DMS53 treated with DMSO at 0.1 percent for 48 hours (cell line): ENCODE results near the gene KIFC3.
"Not testable (repeated sequence)": the region's sequence is repeated elsewhere in the genome, so short reads cannot be mapped to it uniquely, and the experiment has no call there.

Experiments
- DNase-seq: peaks from one replicate; lab custom pipeline; 2025; ENCODE audit not compliant: unreplicated experiment; lab: John Stamatoyannopoulos, UW

The KIFC3 gene

DNA sequence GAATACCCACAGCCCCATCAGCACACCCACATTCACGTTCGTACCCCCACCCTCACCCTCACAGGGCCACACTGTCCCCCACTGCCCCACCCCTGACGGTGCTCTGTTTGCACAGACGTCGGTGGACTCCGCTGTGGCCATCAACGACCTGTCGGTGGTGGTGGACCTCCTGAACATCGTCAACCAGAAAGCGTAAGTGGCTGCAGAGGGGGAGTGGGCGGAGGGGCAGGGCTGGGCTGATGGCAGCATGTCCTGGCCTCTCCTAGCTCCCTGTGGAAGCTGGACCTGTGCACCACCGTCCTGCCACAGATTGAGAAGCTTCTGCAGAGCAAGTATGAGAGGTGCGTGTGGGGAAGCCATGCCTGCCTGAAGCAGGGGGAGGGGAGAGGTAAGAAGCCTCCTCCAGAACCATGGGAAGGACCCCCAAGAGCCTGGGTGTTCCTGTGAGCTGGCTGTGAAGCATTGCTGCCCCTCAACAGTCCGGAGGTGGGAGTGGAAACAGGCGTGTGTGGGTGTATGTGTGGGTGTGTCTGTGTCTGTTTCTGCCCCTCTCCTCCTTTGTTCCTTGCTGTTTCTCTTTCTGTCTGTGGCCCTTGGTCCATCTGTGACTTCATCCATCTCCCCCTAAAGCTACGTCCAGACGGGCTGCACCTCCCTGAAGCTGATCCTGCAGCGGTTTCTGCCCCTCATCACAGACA is 46.4 kb downstream of the KIFC3 start:
- no peak for DNase-seq

DNA sequence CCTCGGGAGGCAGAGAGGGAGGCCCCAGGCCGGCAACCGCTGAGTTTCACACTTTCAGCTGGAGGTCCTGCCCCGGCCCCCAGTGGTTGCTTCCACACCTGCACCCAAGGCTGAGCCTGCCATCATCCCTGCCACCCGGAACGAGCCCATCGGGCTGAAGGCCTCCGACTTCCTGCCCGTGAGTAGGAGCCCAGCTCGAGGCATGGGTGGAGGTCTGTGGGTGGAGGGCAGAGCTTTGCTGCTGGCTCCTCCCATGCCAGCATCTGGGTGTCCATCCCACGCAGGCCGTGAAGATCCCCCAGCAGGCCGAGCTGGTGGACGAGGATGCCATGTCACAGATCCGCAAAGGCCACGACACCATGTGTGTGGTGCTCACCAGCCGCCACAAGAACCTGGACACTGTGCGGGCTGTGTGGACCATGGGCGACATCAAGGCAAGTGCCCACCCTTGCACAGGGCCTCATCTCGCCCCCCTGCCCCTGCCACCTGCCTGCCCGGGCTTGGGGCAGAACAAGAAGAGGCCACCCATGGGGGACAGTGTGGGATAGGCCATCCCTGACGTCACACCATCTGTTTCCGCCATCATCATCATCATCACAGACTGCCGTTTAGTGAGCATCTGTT is 47.1 kb downstream of the KIFC3 start:
- DNase-seq: no peak

GRCh38 chr16:57754354-57755060 is 47.8 kb downstream of the KIFC3 start:
- no peak for DNase-seq

DNA sequence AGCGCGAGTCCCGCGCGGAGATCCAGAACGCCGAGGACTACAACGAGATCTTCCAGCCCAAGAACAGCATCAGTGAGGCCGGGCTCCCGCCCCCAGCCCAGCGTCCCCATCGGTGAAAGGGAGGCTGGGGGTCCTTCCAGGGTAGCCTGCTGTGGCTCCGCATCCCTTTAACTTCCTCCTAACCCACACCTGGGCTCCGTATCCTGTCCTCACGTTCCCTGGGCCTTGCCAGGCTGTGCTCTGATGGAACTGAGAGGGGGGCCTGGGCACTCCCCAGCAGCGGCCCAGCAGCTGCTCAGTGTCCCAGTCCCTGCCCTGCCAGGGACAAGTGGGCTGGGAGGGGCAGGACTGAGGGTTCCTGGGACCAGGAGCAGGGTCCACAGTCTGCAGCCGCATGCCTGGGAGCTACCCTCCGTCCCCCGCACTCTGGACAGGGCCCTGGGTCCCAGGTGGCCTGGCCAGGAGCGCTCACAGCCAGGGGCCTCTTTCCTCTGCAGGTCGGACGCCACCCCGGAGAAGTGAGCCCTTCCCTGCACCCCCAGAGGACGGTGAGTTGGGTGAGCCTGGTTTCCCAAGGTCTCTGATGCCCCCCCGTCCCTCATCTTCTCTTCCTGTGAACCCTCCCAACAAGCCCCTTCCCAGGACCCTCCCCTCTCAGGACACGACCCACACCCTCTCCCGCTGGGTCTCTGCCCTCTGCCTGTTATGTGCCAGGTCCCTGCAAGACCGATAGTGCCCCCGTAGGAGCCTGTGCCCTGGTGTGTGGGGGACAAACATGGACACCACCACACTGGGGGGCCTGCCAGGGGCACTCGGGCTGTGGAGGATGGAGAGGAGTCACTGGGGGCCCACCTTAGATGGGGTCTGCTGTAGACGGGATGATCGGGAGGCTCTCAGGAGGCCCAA is 48.6 kb downstream of the KIFC3 start:
- no peak for DNase-seq

DNA sequence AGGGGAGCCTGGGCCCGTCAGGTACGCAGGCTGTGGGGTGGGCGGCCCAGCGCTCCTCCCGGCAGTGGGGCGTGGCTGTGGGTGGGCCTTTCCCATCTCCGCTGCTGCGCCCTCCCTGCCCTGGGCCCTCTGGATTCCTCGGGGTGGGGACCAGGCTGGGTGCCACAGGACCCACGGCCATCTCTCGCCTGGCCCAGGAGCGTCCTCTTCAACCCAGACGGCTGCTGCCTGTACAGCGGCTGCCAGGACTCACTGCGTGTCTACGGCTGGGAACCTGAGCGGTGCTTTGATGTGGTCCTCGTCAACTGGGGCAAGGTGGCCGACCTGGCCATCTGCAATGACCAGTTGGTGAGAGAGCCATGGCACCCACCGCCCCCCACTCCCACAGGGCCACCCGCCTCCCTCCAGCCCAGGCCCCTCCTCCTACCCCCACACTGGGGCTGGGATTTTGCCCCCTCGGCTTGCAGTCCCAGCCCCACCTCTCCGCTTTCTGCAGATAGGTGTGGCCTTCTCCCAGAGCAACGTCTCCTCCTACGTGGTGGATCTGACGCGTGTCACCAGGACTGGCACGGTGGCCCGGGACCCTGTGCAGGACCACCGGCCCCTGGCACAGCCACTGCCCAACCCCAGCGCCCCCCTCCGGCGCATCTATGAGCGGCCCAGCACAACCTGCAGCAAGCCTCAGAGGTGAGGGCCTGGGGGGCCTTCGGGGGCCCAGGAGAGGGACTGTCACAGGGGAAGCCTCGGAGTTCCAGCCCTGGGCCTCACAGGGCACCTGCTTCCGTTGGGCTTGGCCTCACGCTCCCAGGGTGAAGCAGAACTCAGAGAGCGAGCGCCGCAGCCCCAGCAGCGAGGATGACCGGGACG is 49.5 kb downstream of the KIFC3 start:
- DNase-seq: no peak

DNA sequence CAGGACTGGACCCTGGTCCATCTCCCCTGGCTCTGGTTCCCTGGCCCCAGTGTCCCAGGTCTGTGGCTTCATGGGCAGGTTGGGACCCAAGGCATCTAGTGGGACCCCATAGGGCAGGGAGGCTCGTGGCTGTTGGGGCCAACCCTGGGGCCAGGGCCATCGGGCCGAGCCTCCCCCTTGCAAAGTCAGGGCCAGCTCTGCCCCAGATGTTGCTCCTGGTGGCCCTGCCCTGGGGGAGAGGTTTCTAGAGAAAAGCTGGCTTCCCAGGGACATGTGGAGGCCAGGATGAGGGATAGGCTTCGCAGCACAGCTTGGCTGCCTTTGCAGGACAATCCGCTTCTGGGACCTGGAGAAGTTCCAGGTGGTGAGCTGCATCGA is 50.1 kb downstream of the KIFC3 start:
- DNase-seq: no peak

DNA sequence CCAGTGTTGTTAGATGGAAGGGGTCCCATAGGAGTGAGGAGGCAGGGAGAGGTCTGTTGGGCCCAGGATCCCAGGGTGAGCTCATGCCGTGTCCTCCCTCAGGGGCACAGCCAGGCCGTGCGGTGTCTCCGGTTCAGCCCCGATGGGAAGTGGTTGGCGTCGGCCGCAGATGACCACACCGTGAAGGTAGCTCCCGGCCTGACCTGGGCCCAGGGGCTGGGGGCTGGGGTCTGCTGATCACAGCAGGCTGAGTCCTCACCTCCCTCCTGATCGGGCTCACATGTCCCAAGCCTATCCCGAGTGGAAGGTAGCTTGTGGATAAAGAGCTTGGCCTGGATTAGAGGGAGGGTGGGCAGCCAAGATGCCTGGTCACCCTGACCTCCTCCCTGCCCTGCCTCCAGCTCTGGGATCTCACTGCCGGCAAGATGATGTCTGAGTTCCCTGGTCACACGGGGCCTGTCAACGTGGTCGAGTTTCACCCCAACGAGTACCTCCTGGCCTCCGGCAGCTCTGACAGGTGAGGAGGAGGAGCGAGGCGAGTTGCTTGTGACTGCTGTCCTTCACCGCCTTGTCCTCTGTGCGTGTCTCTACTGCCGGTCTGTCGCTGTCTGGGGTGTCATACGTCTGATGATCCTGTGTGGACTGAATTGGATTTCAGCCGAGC is 50.6 kb downstream of the KIFC3 start:
- DNase-seq: no peak

- no peak for DNase-seq
Measured at GRCh38 chr16:57750796-57751538, 51.3 kb downstream of the KIFC3 start.

- DNase-seq: no peak
Measured at GRCh38 chr16:57749856-57750452, 52.3 kb downstream of the KIFC3 start.

- DNase-seq: no peak
Measured at GRCh38 chr16:57749101-57749692, 53.1 kb downstream of the KIFC3 start.

DNA sequence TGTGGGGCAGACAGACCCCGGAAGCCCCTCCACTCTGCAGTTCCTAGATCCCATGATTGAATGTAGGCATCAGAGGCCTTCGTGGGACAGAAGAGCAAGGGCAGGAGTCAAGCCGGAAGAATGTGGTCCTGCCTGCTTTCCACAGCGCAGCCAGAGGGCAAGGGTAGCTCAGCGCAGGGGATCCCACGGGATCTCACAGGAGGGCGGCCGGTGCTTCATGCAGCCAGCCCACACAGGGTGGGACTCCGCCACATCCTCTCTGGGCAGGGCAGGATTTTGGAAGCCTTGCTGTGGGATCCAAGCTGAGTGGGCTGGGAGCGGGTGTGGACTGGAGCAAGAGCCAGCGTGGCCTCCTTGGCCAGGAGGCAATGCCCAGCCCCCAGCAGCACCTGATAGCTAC is 53.7 kb downstream of the KIFC3 start:
- DNase-seq: no peak

DNA sequence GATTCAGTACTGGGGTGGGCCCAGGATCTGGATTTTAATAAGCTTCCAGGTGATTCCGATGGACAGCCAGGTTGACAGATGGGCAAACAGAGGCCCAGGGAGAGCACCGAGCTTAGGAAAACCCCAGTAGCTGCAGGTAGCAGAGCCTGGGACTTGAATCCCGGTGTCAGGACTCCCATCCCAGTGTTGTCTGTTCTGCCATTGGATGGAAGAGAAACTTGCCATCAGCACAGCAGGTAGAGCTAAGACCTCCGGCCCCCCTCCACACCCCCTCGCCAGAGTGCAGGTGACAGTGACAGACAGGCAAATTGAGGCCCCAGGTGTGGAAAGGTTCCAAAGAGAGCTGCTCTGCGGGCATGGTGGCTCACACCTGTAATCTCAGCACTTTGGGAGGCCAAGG is 54.3 kb downstream of the KIFC3 start:
- DNase-seq: no peak

- no peak for DNase-seq
Measured at GRCh38 chr16:57747496-57747895, 54.8 kb downstream of the KIFC3 start.

GRCh38 chr16:57747091-57747490 is 55.2 kb downstream of the KIFC3 start:
- DNase-seq: no peak

- not testable (repeated sequence) for DNase-seq
Measured at GRCh38 chr16:57746316-57746715, 56.0 kb downstream of the KIFC3 start.

- no peak for DNase-seq
Measured at GRCh38 chr16:57745768-57746167, 56.5 kb downstream of the KIFC3 start.

DNA sequence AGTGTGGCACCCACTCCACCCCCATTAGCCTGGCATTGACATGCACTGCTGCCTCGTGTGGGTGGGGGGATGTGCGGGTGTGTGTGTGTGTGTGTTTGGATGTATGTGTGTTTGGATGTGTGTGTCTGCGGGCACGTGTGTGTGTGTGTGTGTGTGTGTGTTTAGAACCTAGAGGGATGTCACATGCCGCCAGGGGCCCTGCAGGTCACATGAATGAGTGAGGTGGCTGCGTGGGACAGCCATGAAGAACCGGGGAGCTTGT is 57.7 kb downstream of the KIFC3 start:
- DNase-seq: no peak

DNA sequence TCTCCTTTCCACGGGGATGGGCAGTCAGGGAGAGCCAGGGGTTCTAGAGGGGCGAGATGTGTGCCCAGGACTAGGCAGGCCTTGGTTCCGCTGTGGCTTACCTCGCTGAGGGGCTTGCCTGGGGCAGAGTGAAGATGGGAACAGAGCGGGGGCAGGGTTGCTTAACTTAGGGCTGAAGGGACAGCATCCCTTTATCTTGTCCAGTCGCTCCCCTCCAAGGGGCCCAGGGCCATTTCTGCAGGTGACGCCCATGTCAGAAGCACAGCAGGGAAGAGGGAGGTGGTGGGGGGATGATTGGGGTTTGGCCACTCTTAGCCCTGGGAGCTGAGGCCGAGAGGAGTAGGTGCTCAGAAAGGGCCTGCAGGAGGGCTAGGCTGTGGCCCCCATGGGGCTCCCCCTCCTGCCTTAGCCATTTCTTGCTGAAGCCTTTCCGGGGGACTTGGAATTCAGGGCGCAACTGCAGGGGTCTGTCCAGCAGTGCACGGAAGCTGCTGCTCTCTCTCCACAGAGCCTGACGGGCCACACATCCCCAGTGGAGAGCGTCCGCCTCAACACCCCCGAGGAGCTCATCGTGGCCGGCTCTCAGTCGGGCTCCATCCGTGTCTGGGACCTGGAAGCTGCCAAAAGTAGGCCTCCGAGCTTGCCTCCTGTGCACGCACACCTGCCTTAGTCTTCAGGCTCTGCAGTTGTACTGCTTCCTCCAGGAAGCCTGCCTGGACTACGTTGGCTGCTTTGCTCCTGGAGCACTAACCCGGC is 58.2 kb downstream of the KIFC3 start:
- no peak for DNase-seq
